Activated effector memory CD4-positive, alpha-beta T cell treated with Interleukin-2 at 50 U/mL for 16 hours (primary cell): ENCODE results near the gene SYN1.

Experiments used
- DNase-seq: peaks from one replicate; pipeline ENCODE4 v3.0.0-alpha.2; 2020

The SYN1 gene

DNA sequence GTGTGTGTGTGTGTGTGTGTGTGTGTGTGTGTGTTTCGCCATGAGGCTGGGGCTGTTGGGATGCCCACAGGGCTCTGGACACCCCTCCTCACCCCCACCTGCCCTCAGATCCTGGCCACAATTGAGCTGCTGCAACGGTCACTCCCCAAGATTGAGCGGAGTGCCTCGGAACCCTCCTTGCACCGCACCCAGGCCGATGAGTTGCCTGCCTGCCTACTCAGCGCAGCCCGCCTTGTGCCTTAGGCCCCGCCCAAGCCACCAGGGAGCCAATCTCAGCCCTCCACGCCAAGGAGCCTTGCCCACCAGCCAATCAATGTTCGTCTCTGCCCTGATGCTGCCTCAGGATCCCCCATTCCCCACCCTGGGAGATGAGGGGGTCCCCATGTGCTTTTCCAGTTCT is 48.4 kb downstream of the SYN1 start:
- DNase-seq: no peak

DNA sequence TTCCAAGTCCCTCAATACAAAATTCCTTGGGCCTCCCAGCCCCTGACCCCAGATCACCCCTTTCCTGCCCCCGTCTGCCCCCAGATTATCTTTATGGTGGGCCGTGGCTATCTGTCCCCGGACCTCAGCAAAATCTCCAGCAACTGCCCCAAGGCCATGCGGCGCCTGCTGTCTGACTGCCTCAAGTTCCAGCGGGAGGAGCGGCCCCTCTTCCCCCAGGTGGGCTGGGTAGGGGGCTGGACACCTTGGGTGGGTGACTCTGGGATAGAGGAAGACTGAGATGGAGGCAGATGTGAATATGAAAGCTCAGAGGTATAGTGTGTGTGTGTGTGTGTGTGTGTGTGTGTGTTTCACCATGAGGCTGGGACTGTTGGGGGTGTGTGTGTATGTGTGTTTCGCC is 48.9 kb downstream of the SYN1 start:
- DNase-seq: no peak

DNA sequence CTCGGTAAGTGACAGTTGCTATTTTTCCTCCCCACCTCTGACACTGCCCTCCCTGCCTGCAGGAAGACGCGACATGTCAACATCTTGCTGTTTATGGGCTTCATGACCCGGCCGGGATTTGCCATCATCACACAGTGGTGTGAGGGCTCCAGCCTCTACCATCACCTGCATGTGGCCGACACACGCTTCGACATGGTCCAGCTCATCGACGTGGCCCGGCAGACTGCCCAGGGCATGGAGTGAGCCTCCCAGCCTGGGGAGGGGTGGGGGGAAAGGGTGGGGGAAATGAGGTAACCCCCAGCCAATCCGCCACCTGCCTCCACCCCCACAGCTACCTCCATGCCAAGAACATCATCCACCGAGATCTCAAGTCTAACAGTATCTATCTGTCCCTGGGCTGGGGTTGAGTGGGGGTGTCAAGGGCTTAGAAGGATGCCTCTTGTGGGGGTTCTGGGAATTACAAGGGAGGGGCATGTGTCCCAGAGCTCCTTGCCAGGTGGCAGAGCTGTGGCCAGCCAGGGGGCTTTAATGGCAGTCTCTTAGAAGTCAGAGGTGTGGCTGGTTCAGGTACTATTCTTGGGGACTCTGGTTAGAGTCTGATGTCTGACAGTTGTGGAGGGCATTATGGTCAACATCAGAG is 50.9 kb downstream of the SYN1 start:
- no peak for DNase-seq

DNA sequence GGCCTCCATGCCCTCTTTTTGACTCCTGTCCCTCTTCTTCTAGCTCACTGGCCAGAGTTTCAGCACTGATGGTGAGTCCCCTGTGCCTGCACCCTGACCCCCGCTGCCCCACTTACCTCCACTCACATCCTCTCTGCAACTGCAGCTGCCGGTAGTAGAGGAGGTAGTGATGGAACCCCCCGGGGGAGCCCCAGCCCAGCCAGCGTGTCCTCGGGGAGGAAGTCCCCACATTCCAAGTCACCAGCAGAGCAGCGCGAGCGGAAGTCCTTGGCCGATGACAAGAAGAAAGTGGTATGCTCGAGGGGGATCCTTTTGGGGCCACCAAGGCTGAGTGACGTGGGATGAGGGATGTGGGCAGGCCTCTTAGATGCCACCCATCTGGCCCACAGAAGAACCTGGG is 52.8 kb downstream of the SYN1 start:
- DNase-seq: no peak

DNA sequence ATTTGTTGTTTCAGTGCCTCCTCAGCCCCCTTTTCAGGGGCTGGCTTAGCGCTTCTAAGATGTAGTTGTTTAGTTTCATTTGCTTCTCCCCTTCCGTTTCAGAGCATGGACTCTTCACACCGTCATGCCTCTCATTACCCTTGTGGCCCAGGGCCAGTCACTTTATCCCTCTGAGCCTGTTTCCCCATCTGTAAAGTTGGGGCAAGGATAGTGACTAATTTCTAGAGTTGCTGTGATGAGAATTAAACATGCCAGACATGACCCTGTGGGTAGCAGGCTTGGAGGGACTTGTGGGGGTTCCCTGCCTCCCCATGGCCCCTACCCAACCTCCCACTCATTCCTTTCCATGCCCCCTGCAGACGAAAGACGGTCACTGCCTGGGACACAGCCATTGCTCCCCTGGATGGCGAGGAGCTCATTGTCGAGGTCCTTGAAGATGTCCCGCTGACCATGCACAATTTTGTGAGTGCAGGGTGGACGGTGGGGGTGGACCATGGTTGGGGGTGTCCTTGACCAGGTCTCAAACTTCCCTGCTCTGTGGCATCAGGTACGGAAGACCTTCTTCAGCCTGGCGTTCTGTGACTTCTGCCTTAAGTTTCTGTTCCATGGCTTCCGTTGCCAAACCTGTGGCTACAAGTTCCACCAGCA is 55.1 kb downstream of the SYN1 start:
- DNase-seq: no peak

DNA sequence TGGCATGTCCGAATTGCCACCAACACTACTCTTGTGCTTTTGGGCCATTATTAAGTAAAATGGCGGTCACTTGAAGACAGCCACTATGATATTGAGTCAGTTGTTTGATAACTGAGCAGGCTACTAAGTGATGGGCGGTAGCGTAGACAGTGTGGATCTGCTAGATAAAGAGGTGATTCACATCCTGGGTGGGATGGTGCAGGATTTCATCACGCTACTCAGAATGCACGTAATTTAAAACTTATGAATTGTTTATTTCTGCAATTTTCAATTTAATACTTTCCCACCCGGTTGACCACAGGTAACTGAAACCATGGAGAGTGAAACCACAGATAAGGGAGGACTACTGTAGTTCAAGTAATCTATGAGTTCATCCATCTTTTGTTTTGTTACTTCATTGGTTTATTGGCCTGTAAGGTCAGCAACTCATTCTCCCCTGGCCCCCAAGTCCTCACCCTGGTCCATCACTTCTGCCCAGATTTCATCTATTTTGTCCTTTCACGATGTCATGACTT is 55.8 kb downstream of the SYN1 start:
- DNase-seq: no peak

DNA sequence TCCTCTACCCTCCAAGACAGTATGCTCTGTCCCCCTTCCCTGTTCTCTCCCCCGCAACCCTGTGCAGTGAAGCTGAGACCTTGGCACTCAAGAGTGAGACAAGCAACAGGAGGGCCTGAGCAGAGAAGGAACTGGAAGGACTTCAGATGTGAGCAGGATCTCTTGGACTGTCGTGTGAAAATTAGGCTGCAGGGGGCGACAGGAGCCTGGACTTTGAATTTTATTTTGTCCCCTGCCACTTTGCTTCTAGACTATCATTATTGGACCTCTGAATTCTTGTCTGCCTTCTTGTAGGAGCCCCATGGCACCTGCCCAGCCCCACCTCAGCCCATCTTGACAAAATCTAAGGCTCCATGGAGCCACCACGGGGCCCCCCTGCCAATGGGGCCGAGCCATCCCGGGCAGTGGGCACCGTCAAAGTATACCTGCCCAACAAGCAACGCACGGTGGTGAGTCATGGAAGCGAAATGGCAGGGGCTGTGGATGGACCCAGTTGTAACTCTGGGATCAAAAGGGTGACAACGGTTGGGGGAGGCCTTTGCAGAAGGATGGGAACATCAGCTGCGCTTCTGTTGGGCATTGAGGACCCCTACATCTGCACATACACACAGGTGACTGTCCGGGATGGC is 56.9 kb downstream of the SYN1 start:
- DNase-seq: no peak

DNA sequence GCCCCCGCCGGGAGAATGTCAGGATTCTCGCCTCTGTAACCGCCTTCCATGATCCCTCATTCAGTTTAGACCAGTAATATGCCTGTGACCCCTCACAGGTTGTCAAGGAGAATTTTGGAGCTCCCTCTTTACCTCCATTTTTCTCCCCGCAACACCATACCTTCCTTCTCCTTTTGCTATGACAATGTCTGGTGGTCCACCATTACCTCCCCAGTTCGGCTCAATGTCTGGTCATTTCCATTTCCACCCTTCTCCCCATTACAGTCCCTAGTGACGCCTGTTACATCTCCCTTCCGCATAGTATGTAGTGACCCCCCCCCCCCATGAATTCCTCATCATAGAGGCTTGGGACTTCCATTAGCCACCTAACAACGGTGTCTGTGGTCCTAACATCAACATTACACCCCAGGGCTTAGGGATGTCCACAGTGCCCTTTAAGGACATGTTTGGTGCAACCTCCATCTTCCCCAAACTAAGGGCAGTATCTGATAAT is 58.0 kb downstream of the SYN1 start:
- DNase-seq: no peak

DNA sequence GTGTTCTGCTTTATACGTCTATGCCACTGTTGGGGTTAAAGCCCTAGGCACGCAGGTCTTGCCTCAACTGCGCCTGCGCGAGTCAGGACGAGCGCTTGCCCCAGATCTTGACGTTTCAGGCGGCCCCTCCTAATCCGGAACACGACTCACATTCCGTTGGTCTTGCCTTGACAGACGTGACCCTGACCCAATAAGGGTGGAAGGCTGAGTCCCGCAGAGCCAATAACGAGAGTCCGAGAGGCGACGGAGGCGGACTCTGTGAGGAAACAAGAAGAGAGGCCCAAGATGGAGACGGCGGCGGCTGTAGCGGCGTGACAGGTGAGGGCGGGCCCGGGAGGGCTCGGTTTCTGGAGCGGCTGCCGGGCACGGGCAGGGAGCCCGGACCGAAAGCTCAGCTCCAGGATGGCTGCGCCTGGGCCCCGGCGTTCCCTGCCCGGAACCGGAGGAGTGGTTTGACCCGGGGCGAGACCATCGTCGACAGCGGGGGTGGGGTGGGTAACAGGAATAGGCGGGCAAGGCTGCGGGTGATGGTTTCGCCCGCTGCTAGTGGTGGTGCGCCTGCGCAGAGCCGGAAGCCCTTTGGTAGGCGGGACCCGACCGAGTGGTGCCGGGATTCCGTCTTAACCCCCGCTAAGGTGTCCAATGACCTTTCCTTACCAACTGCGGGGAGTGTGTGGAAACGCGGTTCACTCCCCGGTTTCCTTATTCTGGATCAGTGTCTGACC is 58.6 kb downstream of the SYN1 start, which contains the start of gene ARAF:
ARAF (plus strand) TSS at position 272 of the 725 bp plus-strand sequence. CDS start 1,763 bp downstream, outside the sequence.
- peak; percentile 91 for DNase-seq

DNA sequence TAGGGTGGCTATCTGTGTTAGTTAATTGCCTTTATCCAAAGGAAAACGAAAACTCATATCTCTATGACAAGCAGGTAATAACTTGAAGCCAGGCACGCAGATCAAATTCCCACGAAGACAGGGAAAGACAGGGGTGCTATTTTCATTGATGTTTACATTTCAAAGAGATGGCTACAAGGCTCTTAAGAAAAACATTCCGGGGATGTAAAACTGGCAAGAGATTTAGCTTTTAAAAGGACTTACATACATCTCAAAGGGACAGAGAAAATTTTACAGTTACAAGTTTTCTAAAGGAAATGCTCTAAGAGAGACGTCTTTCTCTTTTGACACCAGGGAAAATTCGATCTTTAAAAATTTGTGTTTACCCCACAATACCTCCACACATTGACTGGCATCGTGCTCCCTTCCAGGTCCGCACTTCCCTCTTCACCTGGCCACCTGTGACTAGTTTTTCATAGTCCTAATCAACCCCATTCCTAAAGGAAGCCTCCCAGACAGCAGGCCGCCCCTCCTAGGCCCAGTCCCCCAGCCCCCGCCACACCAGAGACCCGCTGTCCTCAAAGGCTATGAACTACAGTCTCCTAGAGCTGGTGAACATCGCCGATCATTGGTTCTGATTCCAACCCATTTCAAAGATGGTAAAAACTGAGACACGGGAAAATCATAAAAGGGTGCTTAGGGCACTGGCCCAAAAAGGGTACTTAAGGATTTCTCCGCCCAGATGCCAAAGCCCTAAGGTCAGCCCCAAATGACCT is 59.3 kb downstream of the SYN1 start:
- no peak for DNase-seq

DNA sequence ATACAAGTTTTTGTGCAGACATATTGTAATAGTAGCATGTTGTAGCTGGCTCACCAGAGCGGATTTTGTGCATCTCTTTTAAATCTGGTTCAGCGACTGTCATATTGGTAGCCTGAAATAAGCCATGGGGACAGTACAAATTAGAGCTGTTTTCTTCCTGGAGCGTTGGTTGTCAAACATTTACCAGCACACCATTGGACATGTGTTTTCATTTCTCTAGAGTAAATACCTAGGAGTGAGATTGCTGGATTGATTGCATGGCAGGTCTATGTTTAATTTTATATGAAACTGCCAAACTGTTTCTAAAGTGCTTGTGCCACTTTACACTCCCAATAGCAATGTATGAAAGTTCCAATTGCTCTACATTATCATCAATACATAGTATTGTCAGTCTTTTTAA is 61.2 kb downstream of the SYN1 start:
- no peak for DNase-seq

DNA sequence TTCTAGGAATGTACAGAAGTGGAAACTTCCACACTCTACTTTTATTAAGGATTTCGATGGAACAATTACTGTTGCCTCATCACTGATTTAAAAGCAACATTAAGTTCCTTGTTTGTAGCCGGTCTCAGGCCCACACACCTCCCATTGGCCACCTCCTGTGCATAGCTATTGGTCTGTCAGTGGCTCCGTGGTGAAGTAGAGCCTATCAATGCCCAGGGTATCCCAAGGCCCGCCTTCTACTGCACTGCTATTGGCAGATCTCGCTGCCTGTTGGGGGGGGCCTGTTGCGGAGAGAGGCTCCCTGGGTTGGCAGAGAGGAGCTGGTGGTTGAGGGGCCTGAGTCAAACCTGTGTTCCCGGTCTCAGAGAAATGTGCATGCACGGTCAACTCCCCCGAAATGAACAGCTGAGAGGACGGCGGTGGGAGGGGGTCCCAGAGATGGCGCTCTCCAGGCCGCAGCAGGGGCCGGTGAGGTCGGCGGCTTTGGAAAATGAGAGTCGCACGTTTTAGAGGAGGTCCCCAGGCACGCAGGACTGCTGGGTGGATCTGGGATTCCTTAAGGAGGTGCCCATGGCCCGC is 63.5 kb downstream of the SYN1 start:
- DNase-seq: peak; percentile 72

DNA sequence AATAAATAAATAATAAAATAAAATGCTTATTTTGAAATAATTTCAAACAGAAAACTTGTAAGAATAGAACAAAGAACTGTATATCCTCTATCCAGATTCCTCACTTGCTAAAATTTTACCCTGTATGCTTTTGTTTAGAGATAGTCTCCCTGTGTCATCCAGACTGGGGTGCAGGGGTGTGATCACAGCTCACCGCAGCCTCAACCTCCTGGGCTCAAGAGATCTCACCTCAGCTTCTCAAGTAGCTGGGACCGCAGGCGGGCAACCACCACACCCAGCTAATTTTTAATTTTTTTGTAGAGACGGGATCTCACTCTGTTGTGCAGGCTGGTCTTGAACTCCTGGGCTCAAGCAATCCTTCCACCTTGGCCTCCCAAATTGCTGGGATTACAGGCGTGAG is 76.2 kb downstream of the SYN1 start:
- no peak for DNase-seq

DNA sequence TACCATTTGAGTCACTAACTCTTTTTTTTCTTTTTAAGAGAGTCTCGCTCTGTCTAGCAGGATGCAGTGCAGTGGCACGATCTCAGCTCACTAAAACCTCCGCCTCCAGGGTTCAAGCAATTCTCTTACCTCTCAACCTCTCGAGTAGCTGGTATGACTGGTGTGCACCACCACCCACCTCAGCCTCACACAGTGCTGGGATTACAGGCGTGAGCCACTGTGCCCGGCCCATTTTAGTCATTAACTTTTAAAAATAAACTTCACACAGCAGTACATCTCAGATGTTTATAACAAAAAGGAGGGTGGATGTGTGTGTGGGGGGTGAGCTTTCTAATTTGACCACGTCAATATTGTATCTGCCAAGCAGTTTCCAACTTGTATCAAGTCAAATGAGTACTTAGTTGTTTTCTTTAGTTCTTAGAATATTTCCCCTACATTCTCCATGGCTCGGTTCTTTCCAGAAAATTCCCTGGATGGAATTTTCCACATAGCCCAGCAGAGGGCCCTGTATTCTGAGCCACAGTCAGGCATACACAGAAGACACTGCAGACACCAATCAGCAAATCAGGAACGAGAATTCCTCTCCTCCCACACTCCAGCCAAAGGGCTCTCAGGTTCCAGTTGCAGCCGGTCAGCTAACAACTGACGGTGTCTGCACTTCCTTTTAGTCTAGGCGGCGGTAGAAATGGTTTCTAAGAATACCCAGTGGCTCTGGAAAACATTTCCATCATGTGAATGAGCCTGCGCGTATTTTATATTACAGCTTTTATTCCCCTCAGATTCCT is 78.7 kb downstream of the SYN1 start:
- DNase-seq: no peak

DNA sequence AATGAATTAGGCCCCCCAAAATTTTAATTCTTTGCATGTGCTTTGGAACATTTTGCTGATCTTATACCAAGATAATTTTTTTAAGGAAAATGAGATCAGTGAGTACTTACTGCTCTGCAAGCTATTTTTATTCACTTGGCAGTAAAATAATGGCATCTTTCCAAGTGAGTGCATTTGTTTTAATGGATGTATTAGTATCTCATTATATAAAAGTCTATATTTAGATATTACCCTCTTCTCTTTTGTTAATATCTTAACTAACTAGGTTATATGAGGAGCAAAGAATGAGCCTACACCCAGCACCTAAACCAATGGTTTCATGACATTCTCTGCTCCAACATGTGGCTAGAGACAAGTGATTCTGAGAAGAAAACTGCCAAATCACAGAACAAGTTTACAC is 79.8 kb downstream of the SYN1 start:
- DNase-seq: no peak

DNA sequence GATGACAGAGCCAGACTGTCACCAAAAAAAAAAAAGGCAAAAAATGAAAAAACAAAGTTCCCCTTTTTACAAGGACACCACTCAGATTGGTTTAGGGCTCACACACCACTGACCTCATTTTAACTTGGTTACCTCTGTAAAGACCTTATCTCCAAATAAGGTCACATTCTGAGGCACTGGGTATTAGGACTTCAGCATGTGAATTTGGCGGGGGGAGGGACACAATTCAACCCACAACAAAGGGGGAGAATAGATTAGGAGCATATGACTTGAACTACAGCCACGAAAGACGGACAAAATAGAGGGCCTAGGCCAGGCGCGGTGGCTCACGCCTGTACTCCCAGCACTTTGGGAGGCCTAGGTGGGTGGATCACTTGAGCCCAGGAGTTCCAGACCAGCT is 89.6 kb downstream of the SYN1 start:
- DNase-seq: no peak

DNA sequence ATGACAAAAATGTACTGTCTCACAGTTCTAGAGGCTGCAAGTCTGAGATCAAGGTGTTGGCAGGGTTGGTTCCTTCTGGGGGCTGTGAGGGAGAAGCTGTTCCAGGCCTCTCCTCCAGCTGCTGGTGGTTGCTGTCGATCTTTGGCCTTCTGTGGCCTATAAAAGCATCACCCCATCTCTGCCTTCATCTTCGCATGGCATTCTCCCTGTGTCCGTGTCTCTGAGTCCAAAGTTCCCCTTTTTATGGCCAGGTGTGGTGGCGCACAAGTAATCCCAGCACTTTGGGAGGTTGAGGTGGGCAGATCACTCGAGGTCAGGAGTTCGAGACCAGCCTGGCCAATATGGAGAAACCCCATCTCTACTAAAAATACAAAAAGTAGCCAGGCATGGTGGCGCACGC is 90.1 kb downstream of the SYN1 start:
- no peak for DNase-seq

DNA sequence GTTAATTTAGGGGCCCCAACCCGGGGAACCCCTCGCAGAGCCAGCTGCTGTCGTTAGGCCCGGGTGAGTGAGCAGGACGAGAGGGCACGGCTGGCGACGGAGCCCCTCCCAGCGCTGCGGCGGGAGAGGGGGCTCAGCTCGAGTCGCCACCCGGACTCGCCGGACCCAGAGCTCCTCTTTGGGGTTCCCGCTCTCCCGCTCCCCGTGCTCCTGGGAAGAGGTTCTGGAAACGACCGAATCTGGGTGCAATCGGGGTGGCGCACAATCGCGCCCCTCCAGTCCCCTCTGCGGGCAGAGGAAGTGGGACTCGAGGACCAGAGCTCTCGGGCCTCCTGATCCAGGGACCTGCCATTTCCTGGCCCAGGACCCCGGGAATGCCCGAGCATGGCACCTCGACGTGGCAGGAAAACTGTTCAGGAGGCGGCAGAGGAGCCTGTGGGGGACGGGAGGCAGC is 95.9 kb downstream of the SYN1 start:
- no peak for DNase-seq

DNA sequence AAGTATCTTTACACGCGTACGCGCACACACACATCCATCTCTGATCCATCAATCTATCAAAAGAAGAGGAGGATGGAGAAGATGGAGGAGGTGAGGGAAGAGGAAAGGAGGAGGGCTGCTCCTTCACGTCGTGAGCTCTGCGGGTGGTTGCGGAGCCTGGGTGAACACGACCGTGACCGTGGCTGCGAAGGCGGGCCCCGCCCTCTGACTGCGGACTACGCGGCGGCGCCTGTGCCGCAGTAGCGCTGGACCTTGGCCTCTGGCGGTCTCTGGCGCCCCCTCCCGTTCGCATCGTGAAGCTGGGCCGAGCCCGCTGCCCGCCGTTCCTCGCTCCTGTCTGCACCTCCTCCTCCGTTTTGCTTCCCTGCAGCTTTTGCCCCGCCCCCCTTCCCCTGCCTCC is 96.4 kb downstream of the SYN1 start:
- DNase-seq: peak; percentile 62
